Parathyroid adenoma (tissue), 2 donors: ENCODE measurements around the gene PLCXD3.

Experiments used
- H2AFZ ChIP-seq: fragments of 300-600 bp; sonication (generic); one replicate; pipeline ENCODE4 v1.7.0; 2017; ENCODE audit warnings: antibody characterized with exemption, mild to moderate bottlenecking
- H3K27ac ChIP-seq: fragments of 300-600 bp; sonication (generic); one replicate; pipeline ENCODE4 v1.7.0; 2017
- H3K27me3 ChIP-seq: fragments of 300-600 bp; sonication (generic); one replicate; pipeline ENCODE4 v1.7.0; 2017; ENCODE audit warnings: low read length; ENCODE audit not compliant: control insufficient read depth, insufficient read depth
- H3K36me3 ChIP-seq: fragments of 300-600 bp; sonication (generic); one replicate; pipeline ENCODE4 v1.7.0; 2017; ENCODE audit warnings: low read length; ENCODE audit not compliant: control insufficient read depth, insufficient read depth
- H3K4me1 ChIP-seq: fragments of 300-600 bp; sonication (generic); one replicate; pipeline ENCODE4 v1.7.0; 2017; ENCODE audit warnings: control low read depth
- H3K4me2 ChIP-seq: fragments of 300-600 bp; sonication (generic); one replicate; pipeline ENCODE4 v1.7.0; 2017; ENCODE audit warnings: low read length
- H3K4me3 ChIP-seq: fragments of 300-600 bp; sonication (generic); one replicate; pipeline ENCODE4 v1.7.0; 2017; ENCODE audit warnings: low read depth, low read length
- H3K79me2 ChIP-seq: fragments of 300-600 bp; sonication (generic); one replicate; pipeline ENCODE4 v1.7.0; 2017; ENCODE audit warnings: control low read depth
- H3K9ac ChIP-seq: fragments of 300-600 bp; sonication (generic); one replicate; pipeline ENCODE4 v1.7.0; 2017; ENCODE audit warnings: mild to moderate bottlenecking
- H3K9me3 ChIP-seq: fragments of 300-600 bp; sonication (generic); one replicate; pipeline ENCODE4 v1.7.0; 2017; ENCODE audit warnings: low read length; ENCODE audit not compliant: control insufficient read depth
- TF ChIP-seq, protein P1 (sequence below): fragments of 300-600 bp; sonication (generic); IDR thresholded peaks from one replicate; pipeline ENCODE4 v1.7.0; 2017; ENCODE audit warnings: antibody characterized with exemption, mild to moderate bottlenecking
- donor health status: primary hyperparathyroidism.

The PLCXD3 gene

DNA sequence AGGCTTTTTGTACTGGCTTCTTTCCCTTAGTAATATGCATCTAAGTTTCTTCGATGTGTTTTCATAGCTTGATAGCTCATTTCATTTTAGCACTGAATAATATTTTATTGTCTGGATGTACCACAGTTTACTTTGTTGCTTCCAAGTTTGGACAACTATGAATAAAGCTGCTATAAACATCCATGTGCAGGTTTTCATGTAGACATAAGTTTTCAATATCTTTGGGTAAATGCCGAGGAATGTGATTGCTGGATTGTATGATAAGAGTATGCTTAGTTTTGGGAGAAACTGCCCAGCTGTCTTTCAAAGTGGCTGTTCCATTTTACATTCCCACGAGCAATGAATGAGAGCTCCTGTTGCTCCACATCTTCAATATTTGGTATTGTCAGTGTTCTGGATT lies 84.7 kb downstream of the PLCXD3 start:
- Histone ChIP-seq H3K27ac (no peak overlapping the region), H3K4me2 (no peak overlapping the region), H2AFZ (no peak overlapping the region), H3K79me2 (no peaks in the 10 kb centered on the region), H3K9ac (no peak overlapping the region), H3K36me3 (no peaks in the 10 kb centered on the region), H3K27me3 (no peaks in the 10 kb centered on the region), H3K4me1 (no peaks in the 10 kb centered on the region), H3K9me3 (no peaks in the 10 kb centered on the region), H3K4me3 (no peak overlapping the region)
- TF ChIP-seq, protein P1, sequence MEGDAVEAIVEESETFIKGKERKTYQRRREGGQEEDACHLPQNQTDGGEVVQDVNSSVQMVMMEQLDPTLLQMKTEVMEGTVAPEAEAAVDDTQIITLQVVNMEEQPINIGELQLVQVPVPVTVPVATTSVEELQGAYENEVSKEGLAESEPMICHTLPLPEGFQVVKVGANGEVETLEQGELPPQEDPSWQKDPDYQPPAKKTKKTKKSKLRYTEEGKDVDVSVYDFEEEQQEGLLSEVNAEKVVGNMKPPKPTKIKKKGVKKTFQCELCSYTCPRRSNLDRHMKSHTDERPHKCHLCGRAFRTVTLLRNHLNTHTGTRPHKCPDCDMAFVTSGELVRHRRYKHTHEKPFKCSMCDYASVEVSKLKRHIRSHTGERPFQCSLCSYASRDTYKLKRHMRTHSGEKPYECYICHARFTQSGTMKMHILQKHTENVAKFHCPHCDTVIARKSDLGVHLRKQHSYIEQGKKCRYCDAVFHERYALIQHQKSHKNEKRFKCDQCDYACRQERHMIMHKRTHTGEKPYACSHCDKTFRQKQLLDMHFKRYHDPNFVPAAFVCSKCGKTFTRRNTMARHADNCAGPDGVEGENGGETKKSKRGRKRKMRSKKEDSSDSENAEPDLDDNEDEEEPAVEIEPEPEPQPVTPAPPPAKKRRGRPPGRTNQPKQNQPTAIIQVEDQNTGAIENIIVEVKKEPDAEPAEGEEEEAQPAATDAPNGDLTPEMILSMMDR: no peak

DNA sequence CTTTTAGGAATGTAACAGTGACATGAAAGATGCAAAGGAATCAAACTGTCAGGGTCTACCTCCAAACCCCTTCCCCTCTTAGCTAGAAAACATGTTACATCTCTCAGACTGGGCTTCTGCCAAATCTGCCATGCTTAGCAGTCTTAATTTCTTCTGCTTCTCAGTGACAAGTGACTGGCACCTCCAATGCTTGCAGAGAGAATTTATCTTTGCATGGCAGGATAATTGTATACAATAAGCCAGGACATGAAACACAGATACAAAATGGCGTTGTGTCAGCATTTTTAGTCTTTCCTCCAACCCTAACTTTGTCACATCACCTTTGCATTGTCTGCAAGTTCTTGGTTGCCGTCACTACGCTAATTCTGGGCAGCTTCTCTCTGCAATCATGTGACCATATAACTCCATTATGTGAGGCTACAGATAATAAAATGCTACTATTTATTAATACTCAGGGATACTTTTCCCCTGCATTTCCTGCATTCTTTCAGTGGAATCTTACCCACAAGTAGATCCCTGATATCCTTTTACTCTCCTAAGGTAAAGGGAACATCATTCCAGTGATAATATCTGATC lies 89.8 kb downstream of the PLCXD3 start:
- H3K27me3 ChIP-seq: no peaks in the 10 kb centered on the region
- H3K4me1 ChIP-seq: no peaks in the 10 kb centered on the region
- no peak overlapping the region for H3K4me3 ChIP-seq
- no peak overlapping the region for H2AFZ ChIP-seq
- H3K9ac ChIP-seq: no peak overlapping the region
- TF ChIP-seq, protein P1: no peak
- H3K27ac ChIP-seq: no peak overlapping the region
- H3K9me3 ChIP-seq: no peaks in the 10 kb centered on the region
- H3K36me3 ChIP-seq: no peaks in the 10 kb centered on the region
- no peak overlapping the region for H3K4me2 ChIP-seq
- no peaks in the 10 kb centered on the region for H3K79me2 ChIP-seq

DNA sequence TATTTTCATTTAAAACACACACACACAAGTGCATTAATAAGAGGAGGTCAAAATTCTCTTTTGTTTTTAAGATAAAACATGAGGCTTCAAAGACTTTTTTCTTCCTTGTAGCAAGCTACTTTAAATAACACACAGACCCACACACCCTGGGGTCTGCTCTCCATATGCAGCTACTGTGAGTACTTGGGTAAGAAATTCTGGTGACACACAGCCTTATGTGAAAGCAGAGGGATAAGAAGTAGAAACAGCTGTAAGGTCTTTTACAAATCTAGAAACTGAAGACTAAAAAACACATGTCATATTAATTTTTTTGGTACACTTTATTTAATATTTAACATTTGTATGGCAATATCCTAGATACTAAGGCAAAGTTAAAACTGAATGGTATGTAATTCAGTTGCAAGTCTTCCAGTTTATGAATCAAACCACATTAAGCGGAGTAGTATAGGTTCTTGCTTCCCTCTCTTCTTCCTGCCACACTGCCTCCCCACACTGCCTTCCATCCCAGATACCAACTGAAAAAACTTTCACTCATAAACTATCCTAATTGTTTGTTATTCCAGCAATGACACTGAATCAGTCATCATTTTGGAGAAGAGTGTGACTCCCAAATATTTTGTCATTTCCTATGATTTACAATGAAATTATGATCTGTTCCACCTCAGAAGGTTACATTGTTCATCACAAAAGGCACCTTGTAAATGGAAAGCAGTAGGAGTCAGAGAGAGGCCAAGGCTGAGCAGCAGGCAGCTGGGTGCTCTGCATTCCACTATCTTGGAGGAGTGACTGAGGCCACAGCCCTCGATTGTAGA lies 92.0 kb downstream of the PLCXD3 start:
- no peaks in the 10 kb centered on the region for H3K27me3 ChIP-seq
- no peaks in the 10 kb centered on the region for H3K79me2 ChIP-seq
- no peak overlapping the region for H2AFZ ChIP-seq
- H3K9ac ChIP-seq: no peak overlapping the region
- no peaks in the 10 kb centered on the region for H3K9me3 ChIP-seq
- no peaks in the 10 kb centered on the region for H3K36me3 ChIP-seq
- H3K27ac ChIP-seq: no peak overlapping the region
- TF ChIP-seq, protein P1: no peak
- H3K4me1 ChIP-seq: no peaks in the 10 kb centered on the region
- H3K4me3 ChIP-seq: no peak overlapping the region
- H3K4me2 ChIP-seq: no peak overlapping the region

DNA sequence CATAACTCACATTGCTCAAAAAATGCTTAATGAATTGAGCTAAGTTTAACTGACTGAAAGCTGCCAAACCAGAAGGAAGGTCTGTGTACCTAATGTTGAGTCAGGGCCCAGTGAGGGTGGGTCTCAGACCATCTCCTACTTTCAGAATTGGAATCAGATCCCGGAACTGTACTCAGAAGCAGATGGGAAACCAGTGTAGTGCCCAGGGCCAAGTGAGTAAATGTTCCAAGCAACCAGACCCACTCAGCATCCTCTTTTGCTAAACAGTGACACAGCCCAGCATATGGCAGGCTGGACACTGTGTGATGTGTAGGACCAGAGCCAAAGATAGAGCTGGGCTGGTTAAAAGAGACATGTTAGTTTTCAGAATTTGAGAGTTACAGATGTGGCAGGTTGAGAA lies 94.1 kb downstream of the PLCXD3 start:
- Histone ChIP-seq H3K36me3 (no peaks in the 10 kb centered on the region), H2AFZ (no peak overlapping the region), H3K4me2 (no peak overlapping the region), H3K9ac (no peak overlapping the region), H3K27ac (no peak overlapping the region), H3K4me3 (no peak overlapping the region), H3K27me3 (no peaks in the 10 kb centered on the region), H3K79me2 (no peaks in the 10 kb centered on the region), H3K4me1 (no peaks in the 10 kb centered on the region), H3K9me3 (no peaks in the 10 kb centered on the region)
- TF ChIP-seq, protein P1: no peak
